NCI-H748 treated with DMSO at 0.1 percent for 48 hours (cell line): Measurements from ENCODE around the gene TAF3.

ENCODE experiments used
- DNase-seq: peaks from one replicate; lab custom pipeline; 2025; lab: John Stamatoyannopoulos, UW

TAF3 gene

GRCh38 chr10:8047452-8048280 lies 229.4 kb downstream of the TAF3 start:
- no peak for DNase-seq

DNA sequence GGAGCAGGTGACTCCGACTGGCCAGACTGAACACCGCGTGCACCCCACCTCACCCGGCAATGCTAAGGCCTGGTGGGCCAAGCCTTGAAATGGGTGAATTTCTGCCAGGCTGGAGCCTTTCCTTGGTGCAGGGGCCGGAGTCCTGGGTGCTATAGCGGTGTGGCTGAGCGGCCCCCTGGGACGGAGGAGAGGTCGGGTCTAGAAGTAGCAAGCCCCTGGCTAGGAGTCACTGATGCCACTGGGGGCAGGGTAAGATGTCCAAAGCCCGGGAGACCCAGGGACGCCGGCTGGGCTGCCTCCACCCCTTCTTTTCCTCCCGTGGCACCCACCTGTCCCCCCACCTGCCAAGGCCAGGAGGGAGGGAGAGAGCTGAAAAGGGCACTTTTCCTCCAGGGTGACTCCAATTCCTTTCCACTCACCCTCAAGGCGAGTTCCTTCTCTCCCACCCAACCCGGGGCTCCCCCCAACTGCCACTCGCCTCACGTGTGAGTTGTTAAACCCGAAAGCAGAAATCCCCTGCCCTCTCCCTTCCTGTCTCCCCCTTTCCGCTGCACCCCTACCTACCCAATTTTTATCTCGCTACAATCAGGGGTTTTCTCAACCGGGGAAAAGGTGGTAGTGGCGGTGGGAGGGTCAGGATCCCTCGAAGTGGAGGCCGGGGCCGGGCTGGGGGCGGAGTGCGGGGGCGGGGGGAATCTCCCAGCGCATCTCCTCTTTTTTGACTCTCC lies 230.1 kb downstream of the TAF3 start:
- DNase-seq: no peak

- no peak for DNase-seq
Observed at GRCh38 chr10:8049045-8049864, 230.9 kb downstream of the TAF3 start.

- no peak for DNase-seq
Observed at GRCh38 chr10:8049865-8050555, 231.7 kb downstream of the TAF3 start.

DNA sequence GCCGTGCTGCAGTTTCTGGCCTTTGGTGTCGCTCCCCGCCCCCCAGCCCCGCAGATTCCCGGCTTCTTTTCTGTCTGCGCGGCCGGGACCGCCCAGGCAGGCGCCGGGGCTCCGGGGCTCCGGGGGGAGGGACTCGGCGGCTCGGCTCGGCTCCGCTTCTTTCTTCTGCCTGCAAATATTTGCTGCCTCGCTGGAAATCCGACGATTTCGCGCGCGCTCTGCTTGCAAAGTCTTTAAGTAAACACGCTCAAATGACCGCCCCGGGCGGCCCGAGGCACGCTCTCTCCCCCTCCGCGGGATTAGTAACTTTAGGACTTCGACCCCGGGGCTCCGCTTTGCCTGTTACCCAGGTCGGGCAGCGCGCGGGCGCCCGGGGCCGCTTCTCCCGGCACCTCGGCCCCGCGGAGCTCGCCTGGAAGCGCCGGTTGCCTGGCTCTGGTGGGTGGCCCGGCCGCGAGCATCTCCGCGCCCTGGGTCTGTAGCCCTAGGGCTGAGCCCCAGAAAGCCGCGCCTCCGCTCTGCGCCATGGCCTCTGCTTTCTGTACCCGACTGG lies 232.3 kb downstream of the TAF3 start:
- no peak for DNase-seq

DNA sequence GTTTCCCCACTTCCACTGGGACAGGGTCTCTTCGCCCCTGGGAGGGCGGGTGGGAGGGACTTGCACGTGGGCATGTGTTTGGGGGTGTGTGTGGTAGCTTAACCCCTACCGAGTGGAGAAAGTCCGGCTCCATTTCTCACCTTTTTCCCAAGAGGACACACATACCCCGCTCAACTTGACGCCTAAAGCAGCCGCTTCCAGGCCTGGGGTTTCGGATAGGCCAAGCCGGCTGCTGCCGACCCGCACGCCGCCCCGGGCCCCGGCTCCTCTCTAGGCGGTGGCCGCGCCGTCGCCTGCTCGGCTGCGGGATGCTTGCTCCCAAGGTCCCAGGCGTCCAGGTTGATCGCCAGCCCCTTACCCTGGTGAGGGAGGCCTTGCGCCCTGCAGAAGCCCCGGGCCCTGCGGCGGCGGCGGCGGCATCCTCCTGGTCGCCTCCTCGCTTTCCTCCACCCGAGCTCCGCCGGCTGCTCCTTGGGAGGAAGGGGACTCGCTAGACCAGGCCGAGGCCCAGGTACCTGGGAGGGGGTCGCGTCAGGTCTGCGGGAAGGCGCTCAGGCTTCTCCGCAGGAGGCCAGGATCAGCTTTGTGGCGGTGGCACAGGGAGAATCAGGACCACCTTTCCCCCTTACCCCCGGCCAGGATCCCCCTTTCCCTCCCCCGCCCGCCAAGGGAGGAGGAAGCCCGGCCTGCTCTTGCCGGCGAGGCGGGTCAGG lies 233.0 kb downstream of the TAF3 start:
- no peak for DNase-seq

- no peak for DNase-seq
Observed at GRCh38 chr10:8051851-8052257, 233.5 kb downstream of the TAF3 start.

DNA sequence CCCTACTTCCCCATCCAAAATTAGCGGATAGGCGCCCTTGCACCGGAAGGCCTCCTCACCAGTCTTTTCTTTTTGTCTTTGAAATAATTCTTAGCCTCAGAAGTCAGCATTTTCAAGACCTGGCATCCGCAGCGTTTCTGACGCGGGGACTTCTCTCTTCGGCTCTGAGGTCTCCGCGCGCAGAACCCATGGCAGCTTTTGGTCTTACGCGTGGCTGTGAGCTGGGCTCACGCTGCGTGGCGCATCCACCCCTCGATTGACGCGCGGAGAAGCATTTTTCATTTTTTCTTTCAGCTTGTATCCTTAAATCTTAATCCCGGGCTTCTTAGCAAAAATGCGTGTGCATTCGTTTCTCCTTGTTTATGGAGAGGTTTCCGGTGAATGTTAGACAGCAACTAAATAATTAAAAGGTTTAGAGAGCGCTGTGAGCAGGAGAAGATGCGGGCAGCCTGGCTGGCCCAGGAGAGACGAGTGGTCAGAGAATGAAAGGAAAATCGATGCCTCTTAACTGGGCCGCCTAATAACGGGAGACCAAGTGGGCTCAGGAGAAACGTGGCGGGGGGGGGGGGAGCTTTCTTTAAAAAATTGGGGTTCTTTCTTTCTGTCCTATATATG lies 234.1 kb downstream of the TAF3 start:
- no peak for DNase-seq

GRCh38 chr10:8052956-8053445 lies 234.7 kb downstream of the TAF3 start:
- DNase-seq: no peak

- DNase-seq: no peak
Observed at GRCh38 chr10:8053446-8054243, 235.3 kb downstream of the TAF3 start.

- no peak for DNase-seq
Observed at GRCh38 chr10:8054244-8054493, 235.9 kb downstream of the TAF3 start.

- no peak for DNase-seq
Observed at GRCh38 chr10:8054494-8055407, 236.4 kb downstream of the TAF3 start, which contains the start of gene GATA3. TSS of gene GATA3 (plus strand) at chr10:8054688. CDS start at chr10:8055656, 968 bp downstream.

DNA sequence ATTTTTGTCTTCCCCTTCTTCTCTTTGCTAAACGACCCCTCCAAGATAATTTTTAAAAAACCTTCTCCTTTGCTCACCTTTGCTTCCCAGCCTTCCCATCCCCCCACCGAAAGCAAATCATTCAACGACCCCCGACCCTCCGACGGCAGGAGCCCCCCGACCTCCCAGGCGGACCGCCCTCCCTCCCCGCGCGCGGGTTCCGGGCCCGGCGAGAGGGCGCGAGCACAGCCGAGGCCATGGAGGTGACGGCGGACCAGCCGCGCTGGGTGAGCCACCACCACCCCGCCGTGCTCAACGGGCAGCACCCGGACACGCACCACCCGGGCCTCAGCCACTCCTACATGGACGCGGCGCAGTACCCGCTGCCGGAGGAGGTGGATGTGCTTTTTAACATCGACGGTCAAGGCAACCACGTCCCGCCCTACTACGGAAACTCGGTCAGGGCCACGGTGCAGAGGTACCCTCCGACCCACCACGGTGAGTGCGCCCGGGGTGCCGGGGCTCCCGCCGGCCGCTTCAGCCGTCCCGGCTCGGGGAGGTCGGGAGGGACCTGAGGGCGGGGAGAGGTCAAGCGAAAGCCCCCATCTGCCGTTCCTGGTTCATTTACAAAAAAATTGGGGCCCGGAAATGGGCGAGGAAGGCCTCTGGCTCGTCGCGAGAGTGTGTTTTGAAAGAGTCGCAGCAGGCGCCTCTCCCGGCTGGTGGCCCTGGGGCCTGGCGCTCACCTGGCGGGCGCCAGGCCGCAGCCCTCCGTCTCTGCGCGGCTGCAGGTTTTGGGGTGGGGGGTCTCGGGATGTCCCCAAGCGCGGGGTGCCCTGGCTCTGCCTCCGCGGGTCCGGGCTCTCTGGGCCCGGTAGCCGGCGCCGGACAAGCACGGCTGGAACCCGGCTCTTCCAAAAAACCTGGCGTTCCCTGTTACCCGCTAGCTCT lies 237.4 kb downstream of the TAF3 start:
- no peak for DNase-seq

DNA sequence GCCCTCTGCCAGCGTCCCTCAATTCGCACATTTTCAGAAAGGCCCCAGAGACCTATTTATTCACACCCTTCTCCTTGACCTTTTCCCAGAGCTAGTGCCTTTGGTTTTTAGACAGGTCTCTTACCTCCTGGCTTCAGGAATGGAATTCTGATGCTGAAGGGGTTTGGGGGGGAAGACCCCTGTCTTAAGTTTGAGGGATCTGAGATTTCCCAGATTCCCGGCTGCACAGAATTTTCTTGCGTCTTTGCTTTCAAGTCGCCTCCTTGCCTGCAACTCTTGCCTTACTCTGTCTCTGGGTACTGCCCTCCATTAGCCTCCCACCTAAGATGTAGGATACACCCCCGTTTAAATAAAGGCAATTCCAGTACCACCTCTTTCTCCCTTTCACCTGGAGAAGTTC lies 238.1 kb downstream of the TAF3 start:
- no peak for DNase-seq

DNA sequence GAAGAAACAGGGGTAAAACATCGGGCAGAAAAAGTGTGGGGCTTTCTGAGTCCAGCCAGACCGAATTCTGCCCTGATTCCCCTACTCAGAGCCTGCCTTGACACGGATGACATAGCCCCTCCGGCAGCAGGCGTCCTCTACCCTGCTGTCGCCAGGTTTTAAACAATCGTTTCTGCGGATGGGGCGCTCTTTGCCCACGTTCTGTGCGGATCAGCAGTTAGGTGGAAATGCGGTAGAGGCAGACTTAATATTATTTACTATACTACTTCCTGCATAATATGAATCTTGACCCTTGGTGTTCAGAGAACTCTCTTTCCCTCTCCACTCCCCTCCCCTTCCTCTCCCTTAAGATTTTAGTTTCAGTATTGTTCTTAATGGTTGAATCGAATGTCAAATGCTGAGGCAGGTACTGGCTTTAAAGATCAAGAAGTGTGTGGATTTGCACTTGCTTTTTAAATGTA lies 238.6 kb downstream of the TAF3 start:
- no peak for DNase-seq

- no peak for DNase-seq
Observed at GRCh38 chr10:8057636-8058273, 239.4 kb downstream of the TAF3 start.
